ENCODE results near the gene TMEM190. TPM values are rescaled to one million over a fixed set of nuclear protein-coding genes. Genes with fewer than 3 reads are reported as not detected.

Gene TMEM190
- total RNA-seq, 1 donor from 2014 or later, result 2.5 TPM

GRCh38 chr19:55353803-55354697 lies 22.6 kb upstream of the TMEM190 start:
- H3K27me3 ChIP-seq (ENCODE audit: insufficient read depth, low read length), result peaks cover 17% of the 10 kb centered on the region
- peak overlapping the region; percentile 43 for H3K9ac ChIP-seq (ENCODE audit: low read length)
- no peaks in the 10 kb centered on the region for H3K36me3 ChIP-seq (ENCODE audit: insufficient read depth, low read length)
- DNase-seq (ENCODE audit: low read depth) (no peak), FAIRE-seq (no peak)
- Mint-ChIP-seq H3K4me3 (ENCODE audit: unreplicated experiment) (peak overlapping the region; percentile 79), H3K27ac (ENCODE audit: unreplicated experiment) (no peak overlapping the region), H3K9me3 (ENCODE audit: unreplicated experiment) (peaks cover 6% of the 10 kb centered on the region), H3K36me3 (ENCODE audit: low read depth, unreplicated experiment) (peaks cover 4% of the 10 kb centered on the region), H3K4me1 (ENCODE audit: low read depth, unreplicated experiment) (no peaks in the 10 kb centered on the region), H3K27me3 (ENCODE audit: low read depth, unreplicated experiment) (peaks cover 65% of the 10 kb centered on the region)
- H3K9me3 ChIP-seq (ENCODE audit: insufficient read depth, low read depth, low read length), result no peaks in the 10 kb centered on the region
- peaks cover 10% of the 10 kb centered on the region for H3K4me1 ChIP-seq (ENCODE audit: insufficient read depth, low read length)
- H3K4me3 ChIP-seq (ENCODE audit: insufficient read depth, low read depth, low read length), result peak overlapping the region; percentile 17
- no peaks in the 10 kb centered on the region for H3K79me2 ChIP-seq (ENCODE audit: insufficient read depth, low read length)
- H3K4me2 ChIP-seq (ENCODE audit: low read length), result peak overlapping the region; percentile 82
- no peak overlapping the region for H3K27ac ChIP-seq (ENCODE audit: low read depth, low read length)
- TF ChIP-seq CTCF (IDR thresholded peaks at IDR 0.05; ENCODE audit: insufficient read depth, low read depth, low read length) (no peak), EZH2 (IDR thresholded peaks at IDR 0.05; ENCODE audit: insufficient read depth, low read length) (no peak)
- H2AFZ ChIP-seq (ENCODE audit: low read depth, low read length), result peak overlapping the region; percentile 81
- H4K20me1 ChIP-seq (ENCODE audit: insufficient read depth, low read length), result peaks cover 11% of the 10 kb centered on the region

GRCh38 chr19:55354698-55355212 lies 21.9 kb upstream of the TMEM190 start, which contains the start of gene COX6B2:
COX6B2 (minus strand) TSS chr19:55354719; CDS start chr19:55354521, 198 bp downstream.
- Histone ChIP-seq H3K79me2 (ENCODE audit: insufficient read depth, low read length) (no peaks in the 10 kb centered on the region), H3K4me2 (ENCODE audit: low read length) (peak within 1 kb of the TSS; percentile 82), H3K9ac (ENCODE audit: low read length) (peak within 1 kb of the TSS; percentile 43), H4K20me1 (ENCODE audit: insufficient read depth, low read length) (peaks cover 11% of the 10 kb centered on the region), H3K4me3 (ENCODE audit: insufficient read depth, low read depth, low read length) (peak within 1 kb of the TSS; percentile 17), H3K4me1 (ENCODE audit: insufficient read depth, low read length) (peaks cover 10% of the 10 kb centered on the region), H3K9me3 (ENCODE audit: insufficient read depth, low read depth, low read length) (no peaks in the 10 kb centered on the region), H2AFZ (ENCODE audit: low read depth, low read length) (peak within 1 kb of the TSS; percentile 81), H3K27me3 (ENCODE audit: insufficient read depth, low read length) (peaks cover 17% of the 10 kb centered on the region), H3K27ac (ENCODE audit: low read depth, low read length) (no peak within 1 kb of the TSS), H3K36me3 (ENCODE audit: insufficient read depth, low read length) (no peaks in the 10 kb centered on the region)
- DNase-seq (ENCODE audit: low read depth) (no peak), FAIRE-seq (no peak)
- peaks cover 4% of the 10 kb centered on the region for H3K36me3 Mint-ChIP-seq (ENCODE audit: low read depth, unreplicated experiment)
- H3K27me3 Mint-ChIP-seq (ENCODE audit: low read depth, unreplicated experiment), result peaks cover 65% of the 10 kb centered on the region
- peaks cover 6% of the 10 kb centered on the region for H3K9me3 Mint-ChIP-seq (ENCODE audit: unreplicated experiment)
- H3K4me1 Mint-ChIP-seq (ENCODE audit: low read depth, unreplicated experiment), result no peaks in the 10 kb centered on the region
- H3K27ac Mint-ChIP-seq (ENCODE audit: unreplicated experiment), result no peak within 1 kb of the TSS
- TF ChIP-seq CTCF (IDR thresholded peaks at IDR 0.05; ENCODE audit: insufficient read depth, low read depth, low read length) (no peak), EZH2 (IDR thresholded peaks at IDR 0.05; ENCODE audit: insufficient read depth, low read length) (peak; percentile 73)
- H3K4me3 Mint-ChIP-seq (ENCODE audit: unreplicated experiment), result peak within 1 kb of the TSS; percentile 79

Measured in astrocyte (in vitro differentiated cells and primary cell).